HepG2 (cell line): ENCODE data around the gene MEA1. TPM values are rescaled to one million over a fixed set of nuclear protein-coding genes. Genes with fewer than 3 reads are reported as not detected.
A peak's percentile ranks its signal among the peaks of the same experiment; 100 is the strongest.

ENCODE experiments used
- AHR ChIP-seq: IDR thresholded peaks from 2 replicates; pipeline ENCODE4 v1.6.1; 2018; ENCODE audit warnings: missing genetic modification reagents, missing compliant biosample characterization
- ARNTL ChIP-seq: sonication (generic); formaldehyde crosslinking; IDR thresholded peaks from 2 replicates; pipeline ENCODE4 v1.4.0; 2020; ENCODE audit warnings: mild to moderate bottlenecking, missing genetic modification reagents
- BHLHE40 ChIP-seq: IDR thresholded peaks from 2 replicates; pipeline ENCODE4 v1.6.1; 2011; ENCODE audit warnings: low read length, improper control_type of control experiment
- GLI4 ChIP-seq: sonication (generic); formaldehyde crosslinking; IDR thresholded peaks from 2 replicates; pipeline ENCODE4 v1.5.1; 2020; ENCODE audit warnings: missing genetic modification reagents, mild to moderate bottlenecking, moderate library complexity, borderline replicate concordance
- GTF3A ChIP-seq: sonication (generic); formaldehyde crosslinking; conservative IDR thresholded peaks from 2 replicates; pipeline ENCODE4 v1.4.0; 2020; ENCODE audit warnings: mild to moderate bottlenecking, missing genetic modification reagents
- HOXD1 ChIP-seq: sonication (generic); formaldehyde crosslinking; IDR thresholded peaks from 2 replicates; pipeline ENCODE4 v1.5.0; 2020; ENCODE audit warnings: missing genetic modification reagents
- LCORL ChIP-seq, 2 experiments: fragments of 450-650 bp in 1 of 2; sonication (generic) in 1 of 2; formaldehyde crosslinking in 1 of 2; IDR thresholded peaks; 2 replicates each; pipeline versions ENCODE4 v1.5.0 to v1.6.1; 2017 to 2020; ENCODE audit warnings: antibody characterized with exemption in 1 of 2, missing genetic modification reagents in 1 of 2
- MLLT10 ChIP-seq: sonication (generic); formaldehyde crosslinking; IDR thresholded peaks from 2 replicates; pipeline ENCODE4 v1.4.0; 2020; ENCODE audit warnings: missing genetic modification reagents
- RFXAP ChIP-seq: sonication (generic); formaldehyde crosslinking; IDR thresholded peaks from 2 replicates; pipeline ENCODE4 v1.4.0; 2020; ENCODE audit warnings: missing genetic modification reagents, borderline replicate concordance
- SALL1 ChIP-seq: sonication (generic); formaldehyde crosslinking; IDR thresholded peaks from 2 replicates; pipeline ENCODE4 v1.8.0; 2022; ENCODE audit warnings: mild to moderate bottlenecking, missing genetic modification reagents
- SMAD3 ChIP-seq: sonication (generic); formaldehyde crosslinking; IDR thresholded peaks from 2 replicates; pipeline ENCODE4 v1.4.0; 2020; ENCODE audit warnings: missing genetic modification reagents
- SUZ12 ChIP-seq: fragments of 150-350 bp; IDR thresholded peaks from 2 replicates; pipeline ENCODE4 v1.6.1; 2014; ENCODE audit warnings: low read depth, low read length
- ZBTB38 ChIP-seq: sonication (generic); formaldehyde crosslinking; IDR thresholded peaks from 2 replicates; pipeline ENCODE4 v1.5.1; 2020; ENCODE audit warnings: mild to moderate bottlenecking, missing genetic modification reagents
- ZFP37 ChIP-seq: sonication (generic); formaldehyde crosslinking; IDR thresholded peaks from 2 replicates; pipeline ENCODE4 v1.4.0; 2020; ENCODE audit warnings: missing genetic modification reagents, borderline replicate concordance
- ZFY ChIP-seq: sonication (generic); formaldehyde crosslinking; IDR thresholded peaks from 2 replicates; pipeline ENCODE4 v1.4.0; 2020; ENCODE audit warnings: missing genetic modification reagents
- ZNF101 ChIP-seq: sonication (generic); formaldehyde crosslinking; IDR thresholded peaks from 2 replicates; pipeline ENCODE4 v1.4.0; 2020; ENCODE audit warnings: mild to moderate bottlenecking, low read depth, missing genetic modification reagents, borderline replicate concordance
- ZNF143 ChIP-seq: sonication (generic); formaldehyde crosslinking; IDR thresholded peaks from 2 replicates; pipeline ENCODE4 v1.4.0; 2020; ENCODE audit warnings: missing genetic modification reagents
- ZNF280B ChIP-seq: sonication (generic); formaldehyde crosslinking; IDR thresholded peaks from 2 replicates; pipeline ENCODE4 v1.5.0; 2020; ENCODE audit warnings: missing genetic modification reagents, mild to moderate bottlenecking, borderline replicate concordance
- ZNF513 ChIP-seq: sonication (generic); formaldehyde crosslinking; conservative IDR thresholded peaks from 2 replicates; pipeline ENCODE4 v1.5.0; 2020; ENCODE audit warnings: missing genetic modification reagents
- ZNF530 ChIP-seq: sonication (generic); formaldehyde crosslinking; IDR thresholded peaks from 2 replicates; pipeline ENCODE4 v1.5.0; 2020; ENCODE audit warnings: low read depth, mild to moderate bottlenecking, missing genetic modification reagents
- ZNF777 ChIP-seq: sonication (generic); formaldehyde crosslinking; IDR thresholded peaks from 2 replicates; pipeline ENCODE4 v1.4.0; 2020; ENCODE audit warnings: missing genetic modification reagents
- ZNF816 ChIP-seq: sonication (generic); formaldehyde crosslinking; IDR thresholded peaks from 2 replicates; pipeline ENCODE4 v1.8.0; 2022; ENCODE audit warnings: missing genetic modification reagents, mild to moderate bottlenecking, borderline replicate concordance
- ZNF839 ChIP-seq: sonication (generic); formaldehyde crosslinking; IDR thresholded peaks from 2 replicates; pipeline ENCODE4 v1.4.0; 2020; ENCODE audit warnings: missing genetic modification reagents, mild to moderate bottlenecking, borderline replicate concordance
- ZSCAN12 ChIP-seq: sonication (generic); formaldehyde crosslinking; IDR thresholded peaks from 2 replicates; pipeline ENCODE4 v1.9.0; 2021; ENCODE audit warnings: mild to moderate bottlenecking, missing genetic modification reagents
- ZSCAN9 ChIP-seq: IDR thresholded peaks from 2 replicates; pipeline ENCODE4 v1.6.1; 2016; ENCODE audit warnings: borderline replicate concordance
- polyA plus RNA-seq, 8 experiments: library from polyadenylated mRNA; depleted of rRNA in 3 of 8; stranded (reverse) in 7 of 8; unstranded in 1 of 8; fragments of >200 nt; fragmentation: Illumina TruSeq in 4 of 8; extraction: Trizol in 4 of 8; gene quantifications; 2 replicates each; pipeline versions ENCODE4 v1.2.1 to v1.2.3, GENCODE V29; 2011 to 2016; ENCODE audit warnings: low read depth in 4 of 8, missing spikeins in 1 of 8, mixed read lengths in 1 of 8; ENCODE audit not compliant: insufficient read depth in 1 of 8
- total RNA-seq, 5 experiments: library from RNA; depleted of rRNA; stranded (reverse); fragments of >200 nt; fragmentation: Illumina TruSeq; extraction: Trizol; gene quantifications; 2 replicates each; pipeline ENCODE4 v1.2.3, GENCODE V29; 2016; ENCODE audit warnings: low read depth in 1 of 5
- TF ChIP-seq, protein P1 (sequence below): sonication (generic); formaldehyde crosslinking; IDR thresholded peaks from 2 replicates; pipeline ENCODE4 v1.8.0; 2022; ENCODE audit warnings: missing genetic modification reagents, mild to moderate bottlenecking, borderline replicate concordance

MEA1 gene
- total and polyA plus RNA-seq, 2 of the 13 experiments (the other 11 are each of a cell fraction or from before 2014, with no cell fraction given): 75.6 to 86.2 TPM

GRCh38 chr6:43021270-43022047, 7.7 kb upstream of the MEA1 start, which contains the start of gene RRP36 (continued):
- TF ChIP-seq ZNF816 (CRISPR knock-in tag) (peak; percentile 35; the same call in 1 of the 2 replicates), ZNF143 (CRISPR knock-in tag) (peak; percentile 73), RFXAP (CRISPR knock-in tag) (no peak; the same call in 1 of the 2 replicates), ZSCAN9 (CRISPR knock-in tag) (0 out of 2 replicates have a peak, but pooled peaks have one; percentile 47), AHR (CRISPR knock-in tag) (peak; percentile 63; the same call in 1 of the 2 replicates), ZNF777 (CRISPR knock-in tag) (peak; percentile 62), GLI4 (peak; percentile 77; the same call in 1 of the 2 replicates), GTF3A (no peak), ARNTL (no peak; the same call in 1 of the 2 replicates), ZFP37 (CRISPR knock-in tag) (no peak), HOXD1 (CRISPR knock-in tag) (peak; percentile 87; the same call in 1 of the 2 replicates), SMAD3 (CRISPR knock-in tag) (peak; percentile 69; the same call in 1 of the 2 replicates), ZBTB38 (peak; percentile 60), ZFY (CRISPR knock-in tag) (peak; percentile 92), ZNF513 (CRISPR knock-in tag) (no peak), ZNF280B (CRISPR knock-in tag) (peak; percentile 84; the same call in 1 of the 2 replicates), MLLT10 (CRISPR knock-in tag) (no peak), ZSCAN12 (CRISPR knock-in tag) (peak; percentile 53), SUZ12 (no peak), BHLHE40 (no peak), LCORL (IDR thresholded peaks at IDR 0.05) (no peak), LCORL (CRISPR knock-in tag; IDR thresholded peaks at IDR 0.05) (no peak), ZNF101 (CRISPR knock-in tag) (no peak), ZNF530 (CRISPR knock-in tag) (no peak), ZNF839 (CRISPR knock-in tag) (no peak), SALL1 (CRISPR knock-in tag) (peak; percentile 77)
- TF ChIP-seq, protein P1, sequence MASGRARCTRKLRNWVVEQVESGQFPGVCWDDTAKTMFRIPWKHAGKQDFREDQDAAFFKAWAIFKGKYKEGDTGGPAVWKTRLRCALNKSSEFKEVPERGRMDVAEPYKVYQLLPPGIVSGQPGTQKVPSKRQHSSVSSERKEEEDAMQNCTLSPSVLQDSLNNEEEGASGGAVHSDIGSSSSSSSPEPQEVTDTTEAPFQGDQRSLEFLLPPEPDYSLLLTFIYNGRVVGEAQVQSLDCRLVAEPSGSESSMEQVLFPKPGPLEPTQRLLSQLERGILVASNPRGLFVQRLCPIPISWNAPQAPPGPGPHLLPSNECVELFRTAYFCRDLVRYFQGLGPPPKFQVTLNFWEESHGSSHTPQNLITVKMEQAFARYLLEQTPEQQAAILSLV (CRISPR knock-in tag): peak; percentile 38; the same call in 1 of the 2 replicates
